ENCODE results near the gene CCNI2.

CCNI2 gene

DNA sequence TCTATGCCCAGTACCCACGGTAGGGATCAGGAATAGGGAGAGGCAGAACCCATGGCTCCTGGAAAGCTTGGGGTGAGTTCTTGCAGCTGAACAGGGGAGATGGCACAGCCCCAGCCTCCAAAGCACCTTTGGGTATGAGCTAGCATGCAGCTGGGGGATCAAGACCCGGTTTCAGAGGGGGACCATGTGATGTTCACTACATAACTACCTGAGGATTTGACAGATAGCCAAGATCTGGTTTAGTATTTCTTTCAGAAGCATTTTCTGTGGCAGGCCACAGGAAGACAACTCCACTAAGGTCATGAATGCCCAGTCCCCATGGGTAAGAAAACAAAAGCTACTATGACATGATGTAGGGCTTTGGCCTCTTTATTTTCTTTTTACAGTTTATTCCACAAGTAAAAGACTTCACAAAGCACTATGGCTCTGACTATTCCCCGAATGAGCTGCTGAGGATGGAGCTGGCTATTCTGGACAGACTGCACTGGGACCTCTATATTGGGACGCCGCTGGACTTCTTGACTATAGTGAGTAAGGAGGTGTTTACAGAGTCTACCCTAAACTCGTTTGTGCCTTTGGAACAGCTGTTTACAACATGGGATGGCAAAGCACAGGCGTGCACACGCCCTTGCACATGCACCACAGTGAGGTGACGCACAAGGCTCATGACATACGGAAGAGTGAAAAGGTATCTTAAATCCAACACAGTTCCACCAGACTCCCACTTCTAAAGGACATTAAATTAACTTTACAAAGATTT, 3.4 kb downstream of the CCNI2 start:
- DNase-seq, result no peak

DNA sequence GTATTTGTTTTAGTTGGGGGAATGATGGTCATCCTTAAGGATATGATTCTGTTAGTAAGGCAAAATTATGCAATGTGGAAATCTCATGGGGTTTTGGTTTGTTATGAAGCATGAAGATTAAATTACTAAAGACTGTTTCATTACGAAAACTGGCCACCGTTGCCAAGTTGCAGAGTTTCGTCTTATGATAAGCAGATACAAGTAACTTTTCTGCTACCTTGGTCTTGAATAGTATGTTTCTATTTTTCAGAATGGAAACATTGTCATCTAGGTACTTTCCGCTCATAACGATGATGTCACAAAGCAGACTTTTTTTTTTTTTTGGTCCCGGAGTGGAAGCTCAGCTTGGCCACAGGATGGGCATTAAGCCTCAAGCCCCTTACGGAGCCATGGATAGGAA, 4.2 kb downstream of the CCNI2 start:
- DNase-seq, result no peak

DNA sequence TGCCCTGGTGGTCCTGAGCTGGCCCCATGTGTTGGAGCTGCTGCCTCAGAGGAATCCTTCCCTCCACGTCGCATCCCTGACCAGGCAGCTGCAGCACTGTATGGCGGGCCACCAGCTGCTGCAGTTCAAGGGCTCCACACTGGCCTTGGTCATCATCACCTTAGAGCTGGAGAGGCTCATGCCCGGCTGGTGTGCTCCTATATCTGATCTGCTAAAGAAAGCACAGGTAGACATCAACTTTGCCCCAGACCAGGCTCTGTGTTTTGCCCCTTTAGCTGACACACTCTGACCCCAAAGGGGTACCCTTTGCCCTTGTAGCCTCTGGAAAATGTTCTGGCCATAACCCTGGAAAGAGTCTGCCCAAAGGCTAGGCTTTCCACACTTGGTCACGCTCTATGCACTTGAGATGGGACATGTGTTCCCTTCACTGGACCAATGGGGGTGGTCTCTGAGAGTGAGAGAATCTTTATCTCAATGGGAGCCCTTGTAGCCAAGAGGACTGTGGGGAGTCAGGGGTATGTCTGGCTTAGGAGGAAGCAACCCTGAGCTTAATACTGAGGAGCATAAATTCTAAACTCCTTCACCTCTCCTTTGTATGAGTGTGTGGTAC, 4.8 kb downstream of the CCNI2 start:
- DNase-seq, result no peak

DNA sequence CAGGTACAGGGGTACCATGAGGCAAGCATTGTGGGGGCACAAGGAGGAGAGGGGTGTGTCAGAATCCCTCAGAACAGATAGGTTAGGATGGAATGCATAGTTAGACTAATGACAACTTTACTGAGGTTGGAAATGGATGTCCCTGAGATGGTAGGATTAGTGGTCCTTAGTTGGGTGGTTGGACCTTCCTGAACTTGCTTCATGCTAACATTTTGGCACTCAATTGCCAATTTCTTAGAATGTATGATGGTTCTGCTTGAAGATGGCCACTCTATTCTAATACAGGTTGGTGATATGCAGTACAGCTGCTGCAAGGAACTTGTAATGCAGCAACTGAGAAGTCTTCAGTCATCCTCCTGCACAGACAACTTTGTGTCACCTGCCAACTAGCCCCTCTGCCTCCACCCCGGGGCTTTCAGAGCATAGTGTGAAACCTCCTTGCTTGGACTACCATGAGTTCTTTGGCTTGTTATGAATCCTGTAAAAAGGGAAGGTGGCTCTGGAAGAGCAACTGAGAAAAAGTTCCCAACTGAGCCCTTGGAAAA, 5.4 kb downstream of the CCNI2 start:
- DNase-seq, result no peak

DNA sequence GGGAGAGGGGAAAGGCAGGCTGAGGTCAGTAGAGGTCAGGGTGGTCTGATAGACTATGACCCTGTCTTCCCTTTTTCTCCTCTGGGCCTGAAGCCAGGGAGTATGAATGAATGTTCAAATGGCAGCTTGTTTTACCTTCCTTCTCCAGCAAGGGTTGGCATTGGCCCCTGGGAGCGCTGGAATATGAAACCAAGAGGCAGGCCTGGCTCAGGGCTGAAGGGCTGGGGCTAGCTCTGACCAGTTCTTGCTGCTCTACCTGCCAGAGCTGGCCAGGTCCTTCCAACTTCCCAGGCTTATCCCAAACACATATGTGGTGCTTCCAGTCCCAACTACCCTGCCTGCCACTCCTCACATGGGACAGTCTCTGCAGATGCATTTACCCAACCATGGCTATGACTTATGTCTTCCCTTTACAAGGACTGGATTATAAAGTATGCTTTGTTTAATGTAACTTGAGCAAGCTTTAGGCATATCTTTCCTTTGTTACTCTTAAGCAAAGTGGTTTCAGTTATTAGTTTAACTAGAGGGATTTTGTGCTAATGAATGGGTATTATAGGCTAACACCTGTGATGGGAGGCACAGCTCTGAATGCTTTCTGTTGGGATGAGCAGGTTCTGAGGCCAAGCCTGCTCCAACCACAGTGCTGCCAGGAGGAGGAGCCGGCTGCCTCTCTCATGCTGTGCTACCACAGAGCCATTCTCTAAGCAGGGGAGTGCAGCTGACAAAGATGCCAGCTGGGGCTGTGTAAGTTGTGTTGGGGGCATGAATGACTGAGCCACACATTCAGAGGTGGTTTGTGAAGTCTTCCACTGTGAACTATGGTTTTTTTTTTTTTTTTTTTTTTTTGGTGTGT, 6.1 kb downstream of the CCNI2 start:
- DNase-seq, result no peak

DNA sequence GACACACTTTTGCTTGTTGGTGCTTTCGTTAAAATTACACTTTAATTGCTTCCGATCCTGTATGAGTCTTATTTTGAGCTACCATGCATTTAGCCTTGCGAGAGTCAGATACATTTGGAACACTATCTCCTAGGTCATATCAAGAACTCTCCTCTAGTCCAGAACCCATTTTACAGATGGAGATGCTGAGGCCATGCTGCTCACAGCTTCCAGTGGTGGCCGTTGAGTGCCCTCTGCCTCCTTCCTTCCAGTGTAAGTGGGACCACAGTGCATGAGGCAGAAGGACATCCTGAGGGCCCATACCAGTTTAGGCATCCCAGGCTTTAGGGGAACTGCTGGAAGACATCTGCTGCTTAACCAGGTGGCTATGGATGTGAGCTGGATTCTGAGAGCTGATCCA, 6.9 kb downstream of the CCNI2 start:
- no peak for DNase-seq

DNA sequence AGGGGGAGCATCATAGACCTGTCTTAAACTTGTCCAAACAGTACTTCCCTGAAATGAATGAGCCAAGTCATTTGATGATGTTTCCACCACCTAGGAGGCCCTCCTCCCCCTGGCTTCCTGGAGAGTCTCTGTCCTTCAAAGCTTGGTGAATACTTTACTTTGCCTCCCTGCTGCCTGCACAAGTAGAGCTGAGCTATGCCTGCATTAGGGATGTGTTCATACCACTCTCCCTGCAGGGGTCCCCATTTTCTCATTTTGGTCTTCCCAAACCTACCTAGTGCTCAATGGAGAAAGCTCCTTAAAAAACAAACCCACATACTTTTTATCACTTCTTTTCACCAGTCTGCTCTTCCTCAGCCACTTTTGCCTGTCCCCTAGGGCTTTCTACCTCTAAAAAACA, 7.7 kb downstream of the CCNI2 start:
- no peak for DNase-seq

DNA sequence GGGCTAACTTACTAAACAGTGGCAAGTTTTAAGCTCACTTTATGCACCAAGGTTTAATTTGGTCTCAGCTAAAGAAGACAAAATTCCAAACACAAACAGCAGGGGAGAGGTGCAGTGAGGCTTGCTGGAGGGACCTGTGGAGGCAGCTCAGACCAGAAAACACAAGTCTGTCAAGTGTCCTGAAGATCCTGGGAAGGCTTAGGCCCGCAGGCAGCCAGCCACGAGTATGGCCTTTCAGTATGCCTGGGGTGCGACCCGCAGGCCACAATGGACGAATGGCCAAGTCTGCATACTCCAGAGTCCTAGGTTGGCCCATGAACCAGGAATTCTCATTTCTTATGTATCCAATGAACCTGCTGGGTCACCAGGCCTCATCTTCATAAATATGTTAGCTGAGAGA, 9.3 kb downstream of the CCNI2 start:
- no peak for DNase-seq

DNA sequence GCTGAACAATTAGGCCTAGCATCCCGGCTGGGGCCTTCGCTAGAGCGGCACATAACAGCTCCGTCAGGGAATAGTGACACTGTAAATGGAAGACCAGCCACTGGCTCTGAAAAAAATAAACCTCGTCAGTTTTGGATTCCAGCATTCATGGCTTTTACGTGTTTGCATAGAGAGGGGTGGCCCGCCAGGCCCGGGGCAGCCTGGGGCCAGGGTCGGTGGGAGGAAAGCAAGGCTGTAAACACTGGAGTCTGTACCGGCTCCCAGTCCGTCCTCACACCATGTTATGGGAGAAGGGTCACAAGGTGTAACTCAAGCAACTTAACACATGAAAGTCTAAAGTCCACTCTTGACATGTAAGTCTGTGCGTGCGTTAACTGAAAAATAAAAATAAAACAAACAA, 11.2 kb downstream of the CCNI2 start:
- DNase-seq, result no peak

DNA sequence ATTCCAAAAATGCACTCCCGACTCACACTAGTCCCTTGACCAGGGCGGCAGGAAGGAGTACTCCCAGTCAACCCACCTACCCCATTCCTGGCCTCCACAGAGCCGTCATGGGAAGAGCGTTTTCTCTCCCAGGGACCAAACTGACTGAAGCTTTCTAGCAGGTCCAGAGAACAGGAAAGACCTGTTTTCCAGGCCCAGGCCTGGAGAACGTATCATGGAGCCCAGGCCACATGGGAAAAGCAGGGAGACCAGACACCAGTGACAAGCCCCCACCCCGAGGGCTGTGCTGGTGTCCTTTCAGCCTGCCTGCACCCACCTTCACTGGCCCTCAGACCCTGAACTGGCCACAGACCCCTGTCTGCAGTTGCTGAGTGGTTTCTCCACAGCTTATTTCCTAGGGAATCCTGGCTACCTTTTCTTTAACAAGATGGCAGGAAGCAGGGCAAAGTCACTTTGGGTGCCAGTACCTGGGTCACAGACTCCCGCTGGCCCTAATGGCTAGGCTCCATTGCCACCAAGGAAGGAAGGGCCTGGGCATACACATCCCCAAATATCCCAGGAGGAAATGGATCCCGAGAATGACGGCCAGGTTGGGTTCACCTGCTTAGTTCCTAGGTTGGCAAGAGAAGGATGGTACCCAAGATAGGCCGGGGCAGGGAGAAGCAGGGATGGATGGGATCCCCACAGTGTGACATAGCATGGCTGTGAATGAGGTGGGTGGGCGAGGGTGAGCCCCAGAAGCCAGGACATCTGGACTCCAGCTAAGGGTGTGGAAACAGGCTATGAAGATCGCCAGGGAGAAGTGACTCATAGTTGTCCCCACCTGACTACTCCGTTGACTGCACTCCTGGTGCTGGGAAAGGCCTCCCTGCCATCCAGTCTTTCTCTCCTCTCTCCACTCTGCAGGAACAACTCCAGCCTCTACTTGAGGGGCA, 12.2 kb downstream of the CCNI2 start:
- DNase-seq, result no peak

DNA sequence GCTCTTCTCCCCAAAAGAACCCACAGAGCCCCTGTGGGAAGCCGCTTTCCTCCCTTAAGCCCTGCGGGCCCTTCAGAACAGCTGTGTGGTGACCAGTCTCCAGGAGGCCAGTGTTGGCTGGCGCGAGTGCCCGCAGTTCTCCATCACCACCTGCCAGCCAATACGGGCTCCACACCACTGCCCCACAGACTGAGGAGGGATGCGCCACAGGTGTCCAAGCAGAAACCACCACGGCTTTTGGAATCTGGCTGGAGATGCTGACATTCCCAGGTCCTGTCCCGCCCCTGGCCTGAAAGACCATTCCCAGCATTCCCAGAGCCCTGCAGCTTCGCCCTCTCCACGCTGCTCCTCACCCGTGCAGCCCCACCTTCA, 12.8 kb downstream of the CCNI2 start:
- no peak for DNase-seq

DNA sequence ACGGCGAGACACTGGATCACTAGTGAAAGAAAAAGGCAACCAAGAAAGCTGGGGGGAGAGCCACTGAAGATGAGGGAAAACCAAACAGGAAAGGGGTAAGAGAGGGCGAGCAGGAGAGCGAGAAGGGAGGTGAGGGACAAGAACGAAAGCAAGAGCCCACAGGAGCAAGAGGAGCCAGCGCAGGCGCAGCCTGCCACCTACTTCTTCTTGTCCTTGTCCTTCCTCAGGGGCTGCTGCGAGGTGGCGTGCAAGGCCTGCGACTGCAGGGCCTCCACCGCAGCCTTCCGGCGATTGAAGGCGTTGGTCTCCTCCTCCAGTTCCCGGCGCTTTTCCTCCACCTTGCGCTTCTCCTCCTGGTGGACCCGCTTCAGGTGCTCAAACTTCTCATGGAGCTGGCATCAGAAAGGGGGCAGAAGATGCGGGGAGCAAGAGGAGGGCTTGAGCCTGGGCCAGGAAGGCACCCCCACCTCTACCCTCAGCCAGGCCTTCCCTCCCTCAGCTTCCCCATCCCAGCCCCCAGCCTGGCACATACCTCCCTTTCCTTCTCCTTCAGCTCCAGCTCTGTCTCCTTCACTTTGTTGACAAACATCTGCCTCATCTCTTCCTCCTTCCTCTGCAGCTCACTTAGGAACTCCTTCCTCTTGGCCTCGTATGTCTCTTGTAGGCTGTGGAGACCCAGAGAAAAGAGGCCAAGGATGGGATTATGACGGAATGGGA, 13.5 kb downstream of the CCNI2 start:
- no peak for DNase-seq

DNA sequence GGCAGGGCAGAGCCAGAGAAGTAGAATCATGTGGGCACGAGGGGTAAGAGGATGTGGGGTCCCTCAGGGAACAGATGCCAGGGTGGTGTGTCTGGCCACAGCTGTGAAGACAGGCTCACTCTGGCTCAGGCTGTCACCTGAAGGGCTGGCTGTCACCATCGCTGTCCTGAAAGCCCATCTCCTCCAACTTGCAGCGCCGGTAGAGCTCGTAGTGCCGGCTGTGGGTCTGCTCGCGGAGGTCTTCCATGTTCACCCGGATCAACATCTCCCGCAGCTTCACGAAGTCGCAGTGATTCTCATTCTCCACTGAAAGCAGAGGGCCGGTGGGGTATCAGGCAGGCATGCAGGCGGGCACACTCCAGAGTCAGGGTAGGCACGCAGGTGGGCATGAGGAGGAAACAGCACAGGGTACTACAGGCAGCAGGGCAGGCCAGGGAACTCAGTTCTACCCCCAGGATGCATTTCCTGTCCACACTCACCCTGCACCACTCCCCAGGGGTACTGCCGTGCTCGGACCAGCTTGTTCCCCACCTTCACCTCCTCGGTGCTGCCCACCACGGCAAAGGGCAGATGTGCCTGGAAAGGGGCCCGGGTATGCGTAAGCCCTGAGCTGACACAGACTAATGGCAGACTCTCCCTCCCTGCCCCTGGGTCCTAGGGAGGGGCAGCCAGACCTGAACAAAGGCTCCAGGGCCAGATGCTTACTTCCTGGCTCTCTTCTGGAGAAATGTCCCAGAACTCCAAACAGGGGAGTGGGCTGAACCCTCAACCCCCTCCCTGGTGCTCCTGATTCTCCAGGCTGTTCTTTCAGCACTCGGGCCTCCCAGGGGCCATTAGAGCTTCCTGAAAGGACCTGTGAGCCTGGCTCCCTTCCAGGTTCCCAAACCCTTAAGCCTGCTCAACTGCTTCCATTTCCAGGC, 14.4 kb downstream of the CCNI2 start:
- no peak for DNase-seq

DNA sequence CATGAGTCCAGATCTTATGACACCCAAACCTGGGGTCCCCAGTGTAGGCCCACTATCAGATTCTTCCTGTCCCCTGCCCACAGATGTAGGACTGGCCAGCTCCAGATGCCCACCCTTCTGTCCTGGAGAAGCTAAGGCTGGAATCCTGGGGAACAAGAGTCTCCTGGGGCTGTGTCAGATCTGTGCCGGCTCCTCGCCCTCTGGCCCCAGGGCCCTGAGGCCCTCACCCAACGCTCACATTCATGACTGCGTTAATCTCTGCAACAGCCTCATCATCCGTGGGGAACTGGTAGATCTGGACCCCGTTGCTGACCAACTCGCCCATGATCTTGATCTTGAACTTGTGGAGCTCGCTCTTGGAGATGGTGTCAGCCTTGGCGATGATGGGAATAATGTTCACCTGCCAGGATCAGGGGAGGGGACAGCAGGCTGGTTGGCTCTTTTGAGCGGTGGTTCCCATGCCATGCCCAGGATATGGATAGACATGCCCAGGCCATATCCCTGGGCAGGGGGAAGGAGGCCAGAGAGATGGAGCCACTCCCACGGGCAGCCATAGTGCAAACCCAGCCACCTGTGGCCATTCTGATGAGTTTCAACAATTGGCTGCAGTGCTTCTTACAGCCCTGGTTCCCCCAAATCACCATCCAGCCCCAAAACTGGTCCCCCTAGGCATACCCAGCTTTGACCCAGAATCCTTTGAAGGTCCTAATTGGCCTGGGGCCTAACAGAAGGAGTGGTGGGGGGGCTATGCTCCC, 15.2 kb downstream of the CCNI2 start:
- DNase-seq, result no peak

DNA sequence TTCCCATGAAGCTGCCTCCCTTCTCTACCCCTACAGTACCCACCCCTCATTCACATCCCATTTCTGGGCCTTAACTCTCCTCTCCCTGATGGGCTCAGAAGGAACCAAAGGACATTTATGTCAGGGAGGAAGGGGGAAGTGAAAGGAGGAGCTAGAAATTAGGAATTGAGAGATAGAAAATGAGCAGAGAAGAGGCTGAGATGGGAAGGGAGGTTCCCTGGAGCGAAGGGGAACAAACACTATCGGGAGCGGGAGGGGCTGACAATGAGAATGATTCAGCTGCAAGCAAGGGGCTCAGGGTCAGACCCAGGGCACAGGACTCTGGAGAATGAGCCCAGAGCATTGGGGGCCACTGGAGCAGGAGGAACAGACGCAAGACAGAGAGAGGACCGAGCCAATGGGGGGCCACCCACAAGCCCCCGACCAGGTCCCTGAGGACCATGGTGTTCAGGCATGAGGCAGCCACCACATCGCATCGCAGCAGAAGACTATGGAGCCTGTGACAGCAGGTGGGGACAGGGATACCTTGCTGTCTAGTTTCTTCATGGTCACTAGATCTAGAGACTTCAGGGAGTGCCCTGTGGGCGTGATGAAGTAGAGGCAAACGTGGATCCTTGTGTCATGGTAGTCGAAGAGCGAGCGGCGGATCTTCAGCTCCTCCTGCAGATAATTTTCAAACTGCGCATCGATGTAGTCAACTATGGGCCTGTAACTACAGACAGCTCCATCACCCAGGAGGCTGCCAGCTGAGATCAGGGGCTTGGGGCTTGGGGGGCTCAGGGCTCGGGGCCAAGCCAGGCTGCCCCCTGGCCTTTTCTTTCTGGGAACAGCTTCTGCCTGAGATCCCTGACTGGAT, 16.2 kb downstream of the CCNI2 start:
- DNase-seq, result no peak

DNA sequence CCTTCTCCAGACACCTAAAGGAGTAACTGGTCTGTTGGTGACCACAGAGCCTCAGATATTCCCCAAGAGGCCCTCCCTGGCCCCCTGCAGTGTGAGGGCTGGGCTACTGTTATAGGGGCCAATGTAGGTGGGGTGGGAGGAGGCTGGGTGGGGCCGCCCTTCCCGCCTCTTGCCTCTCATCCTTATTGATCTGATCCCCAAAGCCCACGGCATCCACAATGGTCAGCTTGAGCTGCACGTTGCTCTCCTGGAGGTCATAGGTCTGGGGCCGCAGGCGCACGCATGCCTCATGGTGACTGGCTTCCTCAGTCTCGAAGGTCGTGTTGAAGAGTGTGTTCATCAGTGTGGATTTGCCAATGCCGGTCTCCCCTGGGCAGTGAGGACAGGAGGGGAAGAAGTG, 16.8 kb downstream of the CCNI2 start:
- no peak for DNase-seq

DNA sequence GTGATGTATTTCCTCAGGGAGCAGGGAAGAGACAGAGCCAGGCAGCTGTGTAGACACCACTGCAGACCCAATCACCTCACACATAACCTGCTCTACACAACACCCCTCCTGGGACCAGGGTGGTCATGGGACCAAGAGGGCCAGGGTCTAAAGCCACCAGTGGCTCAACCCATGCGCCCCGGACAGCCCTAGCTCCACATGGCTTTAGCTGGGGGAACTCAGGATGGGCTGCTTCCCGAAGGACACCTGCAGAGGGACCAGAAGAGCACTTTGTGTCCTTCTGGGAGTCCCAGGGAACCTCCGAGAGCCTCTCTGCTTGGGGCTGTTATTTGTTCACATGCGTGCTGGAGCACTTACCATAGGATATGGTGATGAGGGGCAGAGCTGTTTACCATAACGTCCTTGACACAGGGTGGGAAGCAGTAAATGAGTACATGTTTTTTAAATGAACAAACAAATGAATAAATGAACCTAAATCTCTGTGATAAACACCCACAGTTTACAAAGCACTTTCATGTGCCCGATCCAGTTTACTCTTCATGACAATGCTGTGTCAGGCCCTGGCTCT, 17.5 kb downstream of the CCNI2 start:
- no peak for DNase-seq

DNA sequence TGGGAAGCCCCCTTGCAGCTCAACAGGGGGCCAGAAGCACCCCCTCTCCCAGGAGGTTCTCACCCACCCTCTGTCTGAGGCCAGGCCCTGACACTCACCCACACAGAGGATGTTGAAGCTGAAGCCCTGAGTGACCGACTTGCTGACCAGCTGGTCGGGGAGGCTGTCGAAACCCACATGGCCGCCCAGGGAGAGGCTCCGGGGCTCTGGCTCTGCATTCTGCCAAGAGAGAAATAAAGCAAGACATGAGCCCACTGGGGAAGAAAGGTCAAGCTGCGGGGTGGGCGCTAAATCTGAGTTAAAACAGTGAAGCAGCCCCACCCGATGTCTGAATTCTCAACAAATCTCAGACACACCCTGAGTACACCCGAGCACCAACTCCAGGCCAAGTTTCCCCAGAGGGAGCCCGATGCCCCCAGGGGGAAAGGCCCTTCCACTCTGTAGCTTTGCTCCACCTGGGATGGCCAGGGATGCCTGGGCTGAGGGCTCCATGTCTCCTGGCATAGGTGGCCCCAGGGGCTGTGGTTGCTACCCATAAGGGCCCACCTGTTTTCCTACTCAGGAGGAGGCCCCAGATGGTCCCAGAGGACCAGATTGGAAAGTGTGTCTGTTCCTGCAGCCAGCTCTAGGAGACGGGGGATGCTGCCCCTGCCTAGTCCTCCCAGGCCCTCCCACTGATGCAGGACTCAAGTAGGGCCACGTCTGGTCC, 18.2 kb downstream of the CCNI2 start:
- DNase-seq, result no peak
